NOMO-1 treated with DMSO at 0.1 percent for 48 hours (cell line): ENCODE data around the gene GTF3C1.
"Not testable (repeated sequence)": the region's sequence is repeated elsewhere in the genome, so short reads cannot be mapped to it uniquely, and the experiment has no call there.

ENCODE experiments used
- DNase-seq: peaks from one replicate; lab custom pipeline; 2025; ENCODE audit not compliant: unreplicated experiment; lab: John Stamatoyannopoulos, UW

GTF3C1 gene, protein sequence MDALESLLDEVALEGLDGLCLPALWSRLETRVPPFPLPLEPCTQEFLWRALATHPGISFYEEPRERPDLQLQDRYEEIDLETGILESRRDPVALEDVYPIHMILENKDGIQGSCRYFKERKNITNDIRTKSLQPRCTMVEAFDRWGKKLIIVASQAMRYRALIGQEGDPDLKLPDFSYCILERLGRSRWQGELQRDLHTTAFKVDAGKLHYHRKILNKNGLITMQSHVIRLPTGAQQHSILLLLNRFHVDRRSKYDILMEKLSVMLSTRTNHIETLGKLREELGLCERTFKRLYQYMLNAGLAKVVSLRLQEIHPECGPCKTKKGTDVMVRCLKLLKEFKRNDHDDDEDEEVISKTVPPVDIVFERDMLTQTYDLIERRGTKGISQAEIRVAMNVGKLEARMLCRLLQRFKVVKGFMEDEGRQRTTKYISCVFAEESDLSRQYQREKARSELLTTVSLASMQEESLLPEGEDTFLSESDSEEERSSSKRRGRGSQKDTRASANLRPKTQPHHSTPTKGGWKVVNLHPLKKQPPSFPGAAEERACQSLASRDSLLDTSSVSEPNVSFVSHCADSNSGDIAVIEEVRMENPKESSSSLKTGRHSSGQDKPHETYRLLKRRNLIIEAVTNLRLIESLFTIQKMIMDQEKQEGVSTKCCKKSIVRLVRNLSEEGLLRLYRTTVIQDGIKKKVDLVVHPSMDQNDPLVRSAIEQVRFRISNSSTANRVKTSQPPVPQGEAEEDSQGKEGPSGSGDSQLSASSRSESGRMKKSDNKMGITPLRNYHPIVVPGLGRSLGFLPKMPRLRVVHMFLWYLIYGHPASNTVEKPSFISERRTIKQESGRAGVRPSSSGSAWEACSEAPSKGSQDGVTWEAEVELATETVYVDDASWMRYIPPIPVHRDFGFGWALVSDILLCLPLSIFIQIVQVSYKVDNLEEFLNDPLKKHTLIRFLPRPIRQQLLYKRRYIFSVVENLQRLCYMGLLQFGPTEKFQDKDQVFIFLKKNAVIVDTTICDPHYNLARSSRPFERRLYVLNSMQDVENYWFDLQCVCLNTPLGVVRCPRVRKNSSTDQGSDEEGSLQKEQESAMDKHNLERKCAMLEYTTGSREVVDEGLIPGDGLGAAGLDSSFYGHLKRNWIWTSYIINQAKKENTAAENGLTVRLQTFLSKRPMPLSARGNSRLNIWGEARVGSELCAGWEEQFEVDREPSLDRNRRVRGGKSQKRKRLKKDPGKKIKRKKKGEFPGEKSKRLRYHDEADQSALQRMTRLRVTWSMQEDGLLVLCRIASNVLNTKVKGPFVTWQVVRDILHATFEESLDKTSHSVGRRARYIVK (N-terminal part only)

DNA sequence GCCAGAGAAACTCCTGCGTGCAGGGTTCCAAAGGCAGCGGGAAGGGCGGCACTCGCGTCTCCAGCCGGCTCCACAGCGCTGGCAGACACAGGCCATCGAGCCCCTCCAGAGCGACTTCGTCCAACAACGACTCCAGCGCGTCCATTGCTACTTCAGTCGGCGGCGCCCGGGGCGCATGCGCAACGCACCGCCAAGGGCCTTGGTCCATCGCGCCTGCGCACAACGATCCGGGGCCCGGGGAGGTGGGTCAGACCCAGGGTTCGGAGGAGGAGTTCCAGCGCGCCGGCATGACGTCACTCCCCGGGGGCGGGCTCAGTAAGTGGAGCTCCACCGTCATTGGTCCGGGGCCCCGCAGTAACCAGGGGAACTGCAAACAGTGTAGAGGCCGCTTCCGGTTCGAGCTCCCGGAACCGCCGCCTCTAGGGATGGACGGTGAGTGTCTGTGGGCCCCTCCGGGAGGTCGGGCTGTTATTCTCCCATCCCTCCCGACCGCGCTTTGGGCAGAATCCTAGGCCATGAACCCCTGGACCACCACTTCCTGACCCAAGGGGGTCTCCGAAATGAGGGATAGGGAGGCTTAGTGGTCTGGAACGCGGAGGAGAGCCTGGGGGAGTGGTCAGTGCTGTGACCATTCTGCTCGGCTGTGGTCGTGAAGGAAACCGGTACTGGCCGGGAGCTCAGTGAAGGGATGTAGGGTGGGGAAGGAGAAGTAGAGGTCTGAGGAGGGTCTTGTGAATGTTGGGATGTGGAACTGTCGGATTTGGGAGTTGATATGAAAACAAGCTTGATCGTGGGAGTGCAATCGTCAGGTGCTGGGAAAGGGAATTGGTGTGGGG is at the start of gene GTF3C1, which contains the start of gene KATNIP:
Gene GTF3C1 (minus strand): TSS at position 168 of the 836 bp plus-strand sequence. CDS start 23 bp downstream, at position 145.
Gene KATNIP (plus strand): TSS at position 399 of the 836 bp plus-strand sequence. CDS start 27 bp downstream, at position 426.
- DNase-seq = peak; percentile 97

DNA sequence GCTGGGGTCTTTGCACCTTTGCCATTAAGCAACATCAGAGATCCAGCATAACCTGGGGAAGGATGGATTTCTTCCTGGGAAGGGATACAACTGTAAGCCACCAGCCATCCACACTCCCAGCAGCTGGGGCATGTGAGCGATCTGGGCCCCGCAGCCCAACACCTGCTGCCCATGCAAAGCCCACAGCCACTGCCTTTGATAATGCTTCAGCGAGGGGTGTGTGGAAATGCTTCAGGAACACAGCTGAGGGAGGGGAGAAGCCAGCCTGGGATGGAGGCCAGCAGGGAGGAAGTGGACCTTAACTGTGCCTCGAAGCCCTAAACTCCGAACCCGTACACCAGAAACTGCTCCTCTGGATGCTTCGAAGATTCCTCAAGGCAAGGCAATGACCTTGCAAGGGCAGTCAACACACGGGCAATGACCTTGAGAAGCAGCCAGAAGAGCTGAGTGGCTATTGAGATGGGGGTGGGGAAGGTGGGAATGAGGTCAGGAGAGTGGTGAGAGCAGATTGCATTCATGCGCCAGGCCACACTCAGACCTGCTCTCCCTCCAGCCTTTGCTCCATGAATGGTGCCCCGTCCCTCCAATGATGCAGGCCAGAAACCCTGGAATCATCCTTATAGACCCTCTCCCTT is 49.3 kb upstream of the GTF3C1 start:
- DNase-seq = no peak

DNA sequence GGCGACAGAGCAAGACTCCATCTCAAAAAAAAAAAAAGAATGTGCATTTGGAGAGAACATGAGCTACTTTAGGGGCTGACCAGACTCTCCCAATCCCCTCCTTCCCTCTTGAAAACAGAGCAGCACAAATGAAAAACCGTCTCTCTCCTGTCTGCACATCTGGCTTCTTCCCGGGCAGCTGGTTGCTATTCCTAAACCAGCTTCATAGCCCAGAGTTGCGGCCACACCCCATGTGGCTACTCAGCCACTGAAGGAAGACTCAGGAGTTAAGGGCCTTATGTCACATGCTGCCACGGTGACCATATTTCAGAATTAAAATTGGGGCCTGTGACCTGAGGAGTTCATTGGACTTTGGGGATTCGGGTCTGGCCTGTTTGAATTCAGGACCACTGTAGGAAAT is 48.5 kb upstream of the GTF3C1 start:
- no peak for DNase-seq

DNA sequence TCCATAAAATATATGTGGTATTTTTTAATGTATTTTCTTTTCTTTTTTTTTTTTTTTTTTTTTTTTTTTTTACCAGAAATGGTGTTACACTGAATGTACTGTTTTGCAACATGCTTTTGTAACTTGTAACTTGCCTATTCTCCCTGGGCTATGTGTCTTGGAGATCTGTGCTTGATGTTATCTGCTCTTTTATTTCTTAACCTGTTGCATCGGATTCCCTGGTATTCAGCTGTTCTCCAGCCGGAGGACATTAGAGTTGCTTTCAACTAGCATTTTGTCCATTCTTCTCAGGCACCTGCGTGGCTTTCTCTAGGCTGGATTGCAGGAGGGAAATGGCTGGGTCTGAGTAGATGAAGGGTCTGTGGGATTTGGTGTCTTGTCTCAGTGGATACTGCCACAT is 47.6 kb upstream of the GTF3C1 start:
- DNase-seq = no peak

DNA sequence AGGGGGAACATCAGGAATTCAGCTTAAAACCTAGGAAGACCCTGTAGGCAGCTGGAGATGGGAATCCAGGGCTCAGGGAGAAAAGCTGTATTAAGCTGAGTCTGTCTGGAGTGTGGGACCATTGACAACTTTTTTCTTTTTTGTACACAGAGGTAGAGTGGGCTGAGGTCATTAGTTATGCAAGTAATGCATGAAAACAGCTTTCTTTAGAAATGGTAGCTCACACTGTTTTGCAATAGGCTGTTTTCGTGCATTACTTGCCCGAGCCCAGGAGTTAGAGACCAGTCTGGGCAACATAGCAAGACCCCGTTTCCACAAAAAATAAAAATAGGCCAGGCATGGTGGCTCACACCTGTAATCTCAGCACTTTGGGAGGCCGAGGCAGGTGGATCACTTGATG is 46.7 kb upstream of the GTF3C1 start:
- DNase-seq = no peak

DNA sequence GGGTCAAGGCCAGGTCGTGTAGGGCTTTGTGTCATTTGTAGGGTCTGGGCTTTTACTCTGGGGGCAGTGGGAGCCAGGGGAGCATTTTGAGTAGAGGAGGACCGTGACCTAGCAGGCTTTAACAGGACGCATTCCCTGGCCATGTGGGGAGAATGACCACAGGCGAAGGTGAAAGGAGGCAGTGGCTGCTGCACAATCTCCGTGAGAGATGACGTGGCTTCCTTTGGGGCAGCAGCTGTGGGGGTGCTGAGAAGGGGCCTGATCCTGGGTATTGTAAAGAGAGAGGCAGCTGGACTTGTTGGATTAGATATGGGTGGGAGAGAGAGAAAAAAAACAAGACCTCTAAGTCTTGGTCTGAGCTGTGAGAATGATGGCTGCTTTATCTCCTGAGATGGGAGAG is 46.3 kb upstream of the GTF3C1 start:
- no peak for DNase-seq

DNA sequence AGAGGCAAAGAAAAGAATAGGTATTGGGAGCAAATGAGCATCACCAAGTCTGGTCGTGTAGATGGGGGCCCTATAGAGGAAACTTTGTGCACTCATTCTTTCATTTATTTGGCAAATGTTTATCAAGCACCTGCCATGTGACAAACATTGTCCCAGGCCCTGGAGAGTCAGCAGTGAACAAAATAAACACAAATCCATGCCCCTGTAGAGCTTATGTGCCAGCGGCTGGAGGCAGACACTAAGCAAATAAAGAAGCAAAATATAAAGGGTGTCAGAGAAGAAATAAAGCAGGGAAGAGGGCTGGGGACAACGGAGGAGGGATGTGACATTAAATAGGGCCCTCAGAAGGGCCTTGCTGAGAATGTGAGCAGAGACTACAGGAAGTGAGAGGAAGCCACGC is 45.8 kb upstream of the GTF3C1 start:
- no peak for DNase-seq

DNA sequence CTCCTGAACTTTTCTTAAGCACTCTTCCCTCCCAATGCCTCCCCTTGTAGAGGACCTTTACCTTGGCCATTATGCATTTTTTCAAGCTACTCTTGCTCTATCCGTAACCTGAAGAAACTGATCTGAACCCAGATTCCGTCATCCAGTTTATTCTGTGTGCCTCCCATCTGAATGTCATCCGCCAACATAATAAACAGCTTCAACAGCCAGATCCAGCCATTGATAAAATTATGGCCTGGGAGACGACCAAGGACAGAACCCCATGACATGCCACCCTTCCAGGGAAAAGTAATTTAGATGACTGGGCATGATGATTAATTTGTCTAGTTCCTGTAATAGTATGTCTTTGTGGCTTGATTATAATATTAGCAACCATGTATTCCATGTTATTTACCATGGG is 42.1 kb upstream of the GTF3C1 start:
- DNase-seq = no peak

DNA sequence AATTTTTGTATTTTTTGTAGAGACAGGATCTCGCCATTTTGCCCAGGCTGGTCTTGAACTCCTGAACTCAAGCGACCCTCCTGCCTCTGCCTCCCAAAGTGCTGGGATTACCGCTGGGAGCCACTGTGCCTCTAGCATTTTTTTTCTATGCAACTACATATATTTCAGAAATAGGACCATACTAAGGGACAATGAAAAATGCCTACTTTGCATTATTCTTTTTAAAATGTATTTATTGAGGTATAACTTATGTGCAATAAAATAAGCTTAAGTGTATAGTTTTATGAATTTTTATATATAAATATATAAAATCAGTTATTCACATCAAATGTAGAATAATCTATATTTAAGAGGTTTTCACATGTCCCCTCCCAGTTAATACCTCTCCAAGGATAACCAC is 38.3 kb upstream of the GTF3C1 start:
- DNase-seq = no peak

DNA sequence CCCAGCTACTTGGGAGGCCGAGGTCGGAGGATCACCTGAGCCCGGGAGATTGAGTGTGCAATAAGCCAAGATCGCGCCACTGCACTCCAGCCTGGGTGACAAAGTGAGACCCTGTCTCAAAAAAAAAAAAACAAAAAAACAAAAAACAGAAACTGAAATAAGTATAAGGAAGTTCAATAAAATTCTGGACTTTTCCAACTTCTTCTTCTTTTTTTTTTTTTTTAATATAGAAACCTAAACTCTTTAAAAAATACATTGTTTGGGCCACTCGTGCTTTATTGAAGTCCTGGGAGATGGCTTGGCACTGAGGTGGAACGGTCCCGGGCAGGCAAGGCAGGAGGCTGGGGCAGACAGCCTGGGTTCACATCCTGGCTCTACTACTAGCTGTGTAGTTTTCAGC is 37.0 kb upstream of the GTF3C1 start:
- no peak for DNase-seq

DNA sequence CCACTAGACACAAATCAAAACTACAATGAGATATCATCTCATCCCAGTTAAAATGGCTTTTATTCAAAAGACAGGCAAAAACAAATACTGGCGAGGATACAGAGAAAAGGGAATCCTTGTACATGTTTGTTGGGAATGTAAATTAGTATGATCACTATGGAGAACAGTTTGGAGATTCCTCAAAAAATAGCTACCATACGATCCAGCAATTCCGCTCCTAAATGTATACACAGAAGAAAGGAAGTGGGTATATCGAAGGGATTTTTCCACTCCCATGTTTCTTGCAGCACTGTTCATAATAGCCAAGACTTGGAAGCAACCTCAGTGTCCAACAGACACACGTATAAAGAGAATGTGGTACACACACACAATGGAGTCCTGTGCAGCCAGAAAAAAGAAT is 35.5 kb upstream of the GTF3C1 start:
- no peak for DNase-seq

DNA sequence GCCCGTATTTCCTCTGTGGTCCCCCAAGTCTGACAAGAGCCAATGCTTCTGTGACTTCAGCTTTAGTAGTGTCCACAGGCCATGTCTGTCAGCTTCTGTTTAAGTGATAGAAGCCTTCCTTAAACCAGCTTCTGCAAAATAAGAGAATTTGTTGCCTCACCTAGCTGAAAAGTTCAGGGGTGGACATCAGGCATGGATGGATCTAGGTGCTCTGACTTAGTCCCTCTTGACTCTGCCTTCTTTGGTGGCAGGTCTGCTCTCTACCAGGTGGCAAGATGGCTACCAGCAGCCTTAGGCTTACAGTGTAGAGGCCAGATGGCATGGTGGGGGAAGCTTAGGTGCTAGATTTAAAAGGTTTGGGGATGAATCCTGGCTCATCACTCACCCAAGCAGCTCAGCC is 33.9 kb upstream of the GTF3C1 start:
- no peak for DNase-seq

DNA sequence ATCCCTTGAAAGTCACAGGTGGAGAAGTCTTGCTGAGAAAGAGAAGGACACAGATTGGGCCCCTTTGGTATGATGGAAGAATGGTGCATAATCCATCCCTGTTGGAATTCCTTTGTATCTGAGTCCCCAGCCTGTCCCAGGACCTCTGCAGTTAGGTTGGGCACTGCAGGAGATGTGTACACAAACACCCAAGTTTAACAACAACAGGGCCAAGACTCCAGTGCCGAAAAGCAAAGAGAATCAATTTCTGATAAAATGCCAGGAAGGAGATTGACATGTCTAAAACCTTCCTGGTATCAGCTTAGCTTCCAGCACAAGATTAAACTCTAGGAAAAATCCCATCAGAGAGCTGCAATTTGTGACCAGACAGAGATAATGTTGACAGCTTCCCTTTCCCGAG is 33.2 kb upstream of the GTF3C1 start:
- no peak for DNase-seq

DNA sequence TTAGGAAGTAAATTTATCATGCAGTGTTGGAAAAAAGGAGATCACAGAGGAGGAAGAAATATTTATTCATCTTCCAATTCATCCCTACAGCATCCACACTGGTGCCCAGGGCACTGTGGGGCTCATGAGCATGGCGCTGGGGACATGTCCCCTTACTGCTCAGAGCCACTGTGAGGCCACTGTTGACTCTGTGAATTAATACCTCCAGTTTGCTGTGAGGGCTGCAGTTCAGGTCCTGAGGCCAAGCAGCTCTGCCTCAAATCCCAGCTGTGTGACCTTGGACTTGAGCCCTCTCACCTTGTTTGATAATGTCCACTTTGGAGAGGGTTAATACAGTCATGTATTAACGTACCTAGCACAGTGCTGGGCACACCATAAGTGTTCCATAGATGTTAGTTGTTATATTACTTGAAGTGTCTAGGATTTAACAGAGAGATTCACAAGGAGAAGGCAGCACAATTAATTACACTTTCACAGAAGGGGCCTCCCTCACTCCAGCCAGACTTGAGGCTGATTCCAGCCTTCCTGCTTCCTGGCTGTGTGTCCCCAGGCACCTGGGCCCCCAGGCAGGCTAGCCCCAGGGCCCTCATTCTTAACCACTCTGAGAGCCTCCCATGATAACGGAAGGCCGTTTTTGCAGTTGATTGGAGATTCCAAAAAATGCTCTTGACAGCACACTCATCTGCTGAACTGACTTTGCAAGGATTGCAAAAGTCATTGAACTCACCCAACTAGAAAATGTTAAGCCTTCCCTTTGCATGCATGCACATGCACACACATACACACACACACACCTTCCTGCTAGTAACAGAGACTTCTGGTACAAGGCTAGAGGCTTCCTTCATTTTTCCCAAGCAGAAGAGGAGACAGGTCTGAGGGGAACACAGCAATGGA is 29.6 kb upstream of the GTF3C1 start:
- DNase-seq = no peak

DNA sequence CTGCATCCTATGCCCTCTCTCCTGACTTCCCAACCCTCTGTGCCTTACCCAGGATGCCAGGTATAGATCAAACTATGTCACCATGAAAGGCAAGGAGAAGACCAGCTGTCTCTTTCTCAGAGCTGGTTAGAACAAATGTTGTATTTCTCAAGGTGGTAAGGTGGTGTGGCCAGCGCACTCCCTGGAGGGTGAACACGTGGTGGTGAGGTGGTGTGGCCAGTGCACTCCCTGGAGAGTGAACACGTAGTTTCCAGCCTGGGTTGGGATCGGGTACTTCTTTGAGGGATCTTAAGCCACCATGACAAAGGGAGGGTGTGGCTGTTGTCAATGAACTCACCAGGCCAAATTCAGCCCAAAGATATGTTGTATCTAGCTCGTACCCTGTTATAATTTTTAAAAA is 27.0 kb upstream of the GTF3C1 start:
- DNase-seq = no peak

DNA sequence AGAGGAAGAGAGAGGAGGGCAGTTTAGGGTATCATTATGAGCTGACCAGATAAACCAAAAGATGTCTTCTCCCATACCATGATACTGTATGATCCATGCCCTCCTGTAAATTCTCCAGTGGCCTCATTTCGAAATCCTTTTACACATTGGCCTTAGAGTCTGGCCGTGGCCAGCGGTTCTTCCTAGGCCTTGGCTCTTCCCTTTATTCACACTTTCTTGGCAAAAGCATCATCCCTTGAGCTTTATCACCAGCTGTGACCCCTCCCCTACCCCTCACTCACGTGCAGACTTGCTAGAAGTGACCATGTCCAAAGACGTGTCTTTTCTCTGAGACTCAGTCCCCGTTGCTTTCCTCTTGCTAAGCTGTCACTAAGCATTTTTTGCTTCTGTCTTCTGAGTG is 23.0 kb upstream of the GTF3C1 start:
- DNase-seq = no peak

DNA sequence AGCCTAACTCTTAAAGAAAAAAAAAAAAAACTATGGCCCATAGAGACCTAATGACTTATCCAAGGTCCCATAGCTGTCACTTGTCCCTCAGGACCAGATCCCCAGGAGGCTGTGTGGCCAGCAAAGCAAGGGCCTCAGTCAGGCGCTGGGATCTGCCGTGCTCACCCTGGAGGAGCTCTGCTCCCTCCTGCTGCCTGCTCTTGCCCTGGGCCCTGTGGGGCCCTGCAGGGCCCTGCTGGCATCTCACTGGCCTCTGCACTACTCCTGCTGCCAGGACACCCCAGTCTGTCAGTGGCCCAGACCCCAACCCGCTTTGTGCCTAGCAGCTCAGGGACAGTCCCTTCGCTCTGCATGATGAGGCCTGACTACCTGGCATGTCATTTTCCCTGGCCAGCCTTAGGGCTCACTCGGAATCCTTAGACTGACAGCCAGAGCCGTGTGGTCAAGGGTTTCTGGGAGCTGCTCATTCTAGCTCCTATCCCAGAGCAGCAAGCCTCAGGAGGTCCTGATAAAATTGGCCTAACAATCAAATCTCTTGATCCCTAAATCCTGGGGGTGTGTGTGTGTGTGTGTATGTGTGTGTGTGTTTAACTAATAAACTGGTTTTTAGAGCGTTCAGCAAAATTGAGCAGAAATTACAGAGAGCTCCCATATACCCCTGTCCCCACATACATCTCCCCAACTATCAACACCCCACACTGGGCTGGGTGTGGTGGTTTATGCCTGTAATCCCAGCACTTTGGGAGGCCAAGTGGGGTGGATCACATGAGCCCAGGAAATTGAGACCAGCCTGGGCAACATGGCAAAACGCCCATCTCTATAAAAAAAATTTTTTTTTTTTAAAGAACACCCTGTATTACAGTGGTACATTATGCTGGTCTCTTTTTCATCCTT is 22.0 kb upstream of the GTF3C1 start:
- no peak for DNase-seq

DNA sequence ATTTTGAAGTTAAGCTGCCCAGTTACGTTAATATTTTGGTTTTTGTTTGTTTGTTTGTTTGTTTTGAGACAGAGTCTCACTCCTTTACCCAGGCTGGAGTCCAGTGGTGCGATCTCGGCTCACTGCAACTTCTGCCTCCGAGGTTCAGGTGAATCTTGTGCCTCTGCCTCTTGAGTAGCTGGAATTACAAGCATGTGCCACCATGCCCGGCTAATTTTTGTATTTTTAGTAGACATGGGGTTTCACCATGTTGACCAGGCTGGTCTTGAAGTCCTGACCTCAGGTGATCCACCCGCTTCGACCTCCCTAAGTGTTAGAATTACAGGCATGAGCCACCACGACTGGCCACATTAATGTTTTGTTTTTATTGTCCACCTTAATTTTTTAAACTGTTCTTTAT is 21.3 kb upstream of the GTF3C1 start:
- DNase-seq = not testable (repeated sequence)
